ENCODE results near the gene CFAP97D2.

The CFAP97D2 gene

GRCh38 chr13:114143806-114144605 is 35.1 kb upstream of the CFAP97D2 start:
- DNase-seq (ENCODE audit: low spot score), result peak; percentile 71
- no peak for TF ChIP-seq CTCF (IDR thresholded peaks at IDR 0.05; ENCODE audit: borderline replicate concordance, control extremely low read depth, extremely low read depth, insufficient read depth, missing control alignments)
- in situ Hi-C loops (cut with MboI; ENCODE audit: low sequenced_read_pairs, unreplicated experiment), result no loop called here

- no peak for TF ChIP-seq CTCF (IDR thresholded peaks at IDR 0.05; ENCODE audit: borderline replicate concordance, control extremely low read depth, extremely low read depth, insufficient read depth, missing control alignments)
- in situ Hi-C loops (cut with MboI; ENCODE audit: low sequenced_read_pairs, unreplicated experiment), result no loop called here
- no peak for DNase-seq (ENCODE audit: low spot score)
Observed at GRCh38 chr13:114144606-114145244, 34.3 kb upstream of the CFAP97D2 start.

- TF ChIP-seq CTCF (IDR thresholded peaks at IDR 0.05; ENCODE audit: borderline replicate concordance, control extremely low read depth, extremely low read depth, insufficient read depth, missing control alignments), result no peak
- DNase-seq (ENCODE audit: low spot score), result no peak
- in situ Hi-C loops (cut with MboI; ENCODE audit: low sequenced_read_pairs, unreplicated experiment), result no loop called here
Observed at GRCh38 chr13:114145256-114145655, 33.8 kb upstream of the CFAP97D2 start.

GRCh38 chr13:114145722-114146121 is 33.3 kb upstream of the CFAP97D2 start:
- in situ Hi-C loops (cut with MboI; ENCODE audit: low sequenced_read_pairs, unreplicated experiment), result no loop called here
- no peak for TF ChIP-seq CTCF (IDR thresholded peaks at IDR 0.05; ENCODE audit: borderline replicate concordance, control extremely low read depth, extremely low read depth, insufficient read depth, missing control alignments)
- no peak for DNase-seq (ENCODE audit: low spot score)

GRCh38 chr13:114146173-114146572 is 32.9 kb upstream of the CFAP97D2 start:
- DNase-seq (ENCODE audit: low spot score), result no peak
- in situ Hi-C loops (cut with MboI; ENCODE audit: low sequenced_read_pairs, unreplicated experiment), result no loop called here
- TF ChIP-seq CTCF (IDR thresholded peaks at IDR 0.05; ENCODE audit: borderline replicate concordance, control extremely low read depth, extremely low read depth, insufficient read depth, missing control alignments), result no peak

GRCh38 chr13:114146629-114147028 is 32.4 kb upstream of the CFAP97D2 start:
- in situ Hi-C loops (cut with MboI; ENCODE audit: low sequenced_read_pairs, unreplicated experiment), result no loop called here
- DNase-seq (ENCODE audit: low spot score), result no peak
- TF ChIP-seq CTCF (IDR thresholded peaks at IDR 0.05; ENCODE audit: borderline replicate concordance, control extremely low read depth, extremely low read depth, insufficient read depth, missing control alignments), result peak; percentile 17
